ENCODE measurements around the gene ZNF564. TPM values are rescaled to one million over a fixed set of nuclear protein-coding genes. Genes with fewer than 3 reads are reported as not detected.

Gene ZNF564
- total and polyA plus RNA-seq, 10 of the 15 experiments (the other 5 are each of a cell fraction or from before 2014, with no cell fraction given): 1.5 to 8.9 (median 5.4) TPM

GRCh38 chr19:12527034-12527836, 24.0 kb downstream of the ZNF564 start (continued):
- TF ChIP-seq HDGF (IDR thresholded peaks at IDR 0.05) (no peak), RELB (IDR thresholded peaks at IDR 0.05; ENCODE audit: low read depth) (peak; percentile 40; the same call in 1 of the 2 replicates), SMARCA5 (IDR thresholded peaks at IDR 0.05) (0 out of 2 replicates have a peak, but pooled peaks have one; percentile 27), MLLT1 (IDR thresholded peaks at IDR 0.05) (peak; percentile 54; the same call in 1 of the 2 replicates), TCF3 (IDR thresholded peaks at IDR 0.05; ENCODE audit: borderline replicate concordance, insufficient read depth, low read depth, low read length) (no peak), RELA (IDR thresholded peaks at IDR 0.05; ENCODE audit: borderline replicate concordance, partially characterized antibody) (no peak), CREM (IDR thresholded peaks at IDR 0.05; ENCODE audit: low read depth) (no peak), KLF5 (IDR thresholded peaks at IDR 0.05; ENCODE audit: partially characterized antibody) (peak; percentile 97), CBX5 (IDR thresholded peaks at IDR 0.05; ENCODE audit: low read depth) (peak; percentile 99), SRF (IDR thresholded peaks at IDR 0.05; ENCODE audit: low read depth in 2 of 2, low read length in 2 of 2) (no peak), JUND (IDR thresholded peaks at IDR 0.05; ENCODE audit: low read depth, low read length) (no peak), ATF7 (IDR thresholded peaks at IDR 0.05; ENCODE audit: low read depth) (no peak), E2F8 (IDR thresholded peaks at IDR 0.05; ENCODE audit: low read depth, partially characterized antibody) (no peak), MYC (IDR thresholded peaks at IDR 0.05; ENCODE audit: insufficient read depth, insufficient read length, insufficient replicate concordance, low read length, severe bottlenecking) (no peak), RFX5 (IDR thresholded peaks at IDR 0.05; ENCODE audit: low read depth, low read length) (no peak), SUPT20H (IDR thresholded peaks at IDR 0.05; ENCODE audit: borderline replicate concordance, control insufficient read depth, low read depth, low read length) (no peak), CHD1 (IDR thresholded peaks at IDR 0.05; ENCODE audit: low read depth, low read length) (no peak), MTA2 (IDR thresholded peaks at IDR 0.05; ENCODE audit: low read depth) (no peak), TAF1 (IDR thresholded peaks at IDR 0.05; ENCODE audit: borderline replicate concordance, low read depth, low read length) (no peak)
- TF ChIP-seq, protein P1, sequence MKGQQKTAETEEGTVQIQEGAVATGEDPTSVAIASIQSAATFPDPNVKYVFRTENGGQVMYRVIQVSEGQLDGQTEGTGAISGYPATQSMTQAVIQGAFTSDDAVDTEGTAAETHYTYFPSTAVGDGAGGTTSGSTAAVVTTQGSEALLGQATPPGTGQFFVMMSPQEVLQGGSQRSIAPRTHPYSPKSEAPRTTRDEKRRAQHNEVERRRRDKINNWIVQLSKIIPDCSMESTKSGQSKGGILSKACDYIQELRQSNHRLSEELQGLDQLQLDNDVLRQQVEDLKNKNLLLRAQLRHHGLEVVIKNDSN (IDR thresholded peaks at IDR 0.05; ENCODE audit: borderline replicate concordance, extremely low read length, insufficient read depth, low read depth, low read length): no peak
- TF ChIP-seq, protein P2, sequence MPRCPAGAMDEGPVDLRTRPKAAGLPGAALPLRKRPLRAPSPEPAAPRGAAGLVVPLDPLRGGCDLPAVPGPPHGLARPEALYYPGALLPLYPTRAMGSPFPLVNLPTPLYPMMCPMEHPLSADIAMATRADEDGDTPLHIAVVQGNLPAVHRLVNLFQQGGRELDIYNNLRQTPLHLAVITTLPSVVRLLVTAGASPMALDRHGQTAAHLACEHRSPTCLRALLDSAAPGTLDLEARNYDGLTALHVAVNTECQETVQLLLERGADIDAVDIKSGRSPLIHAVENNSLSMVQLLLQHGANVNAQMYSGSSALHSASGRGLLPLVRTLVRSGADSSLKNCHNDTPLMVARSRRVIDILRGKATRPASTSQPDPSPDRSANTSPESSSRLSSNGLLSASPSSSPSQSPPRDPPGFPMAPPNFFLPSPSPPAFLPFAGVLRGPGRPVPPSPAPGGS (IDR thresholded peaks at IDR 0.05; ENCODE audit: borderline replicate concordance, insufficient read depth, low read depth, low read length, poor library complexity, severe bottlenecking): no peak

All from GM12878 (cell line).